SK-N-SH (cell line): Measurements from ENCODE around the gene CD109. TPM values are rescaled to one million over a fixed set of nuclear protein-coding genes. Genes with fewer than 3 reads are reported as not detected.
"Not testable (repeated sequence)": the region's sequence is repeated elsewhere in the genome, so short reads cannot be mapped to it uniquely, and the experiment has no call there.

ENCODE experiments used
- CTCF ChIA-PET: fragments of 300-600, 350-600 bp; formaldehyde crosslinking; extraction: SDS; loops from one replicate; lab custom pipeline; 2021; lab: Yijun Ruan, JAX
- POLR2A ChIA-PET: fragments of 350-600 bp; sonication (Branson Sonifier 250); formaldehyde crosslinking; extraction: SDS; loops from one replicate; lab custom pipeline; 2020; ENCODE audit warnings: antibody characterized with exemption, inconsistent platforms; lab: Yijun Ruan, JAX
- DNase-seq: peaks from one replicate; pipeline ENCODE4 v3.0.0; 2012
- H2AFZ ChIP-seq: fragments of 200-600 bp; sonication (generic); 2 replicates; pipeline ENCODE4 v1.8.1; 2016; ENCODE audit warnings: antibody characterized with exemption, mild to moderate bottlenecking, low read depth
- H3F3A ChIP-seq: fragments of 200-600 bp; sonication (generic); replicated peaks from 2 replicates; pipeline ENCODE3; 2016; ENCODE audit warnings: antibody characterized with exemption, mild to moderate bottlenecking; ENCODE audit not compliant: insufficient read depth
- H3K27ac ChIP-seq, 2 experiments: fragments of 200-500 bp in 1 of 2; fragments of 200-600 bp in 1 of 2; sonication (Bioruptor generic) in 1 of 2; sonication (generic), shearing (Covaris generic) in 1 of 2; 2 replicates each; pipeline versions ENCODE4 v1.5.1 to v1.6.1; 2014 to 2016; ENCODE audit warnings: low read depth in 2 of 2, inconsistent platforms in 1 of 2, low read length in 1 of 2, mild to moderate bottlenecking in 1 of 2, mixed read lengths in 1 of 2
- H3K27me3 ChIP-seq: fragments of 200-600 bp; sonication (generic), shearing (Covaris generic); 2 replicates; pipeline ENCODE4 v1.6.1; 2016; ENCODE audit warnings: mixed run types; ENCODE audit not compliant: insufficient read depth
- H3K36me3 ChIP-seq, 2 experiments: fragments of 200-500 bp in 1 of 2; fragments of 200-600 bp in 1 of 2; sonication (Bioruptor generic) in 1 of 2; sonication (generic) in 1 of 2; replicated peaks in 1 of 2; 2 replicates each; pipeline versions ENCODE3 to v1.5.1; 2014 to 2016; ENCODE audit warnings: low read length in 1 of 2, mild to moderate bottlenecking in 1 of 2; ENCODE audit not compliant: insufficient read depth in 2 of 2, control insufficient read depth in 1 of 2
- H3K4me1 ChIP-seq, 2 experiments: fragments of 200-500 bp in 1 of 2; fragments of 200-600 bp in 1 of 2; sonication (Bioruptor generic) in 1 of 2; sonication (generic), shearing (Covaris generic) in 1 of 2; 2 replicates each; pipeline versions ENCODE4 v1.5.1 to v1.6.1; 2014 to 2016; ENCODE audit warnings: low read depth in 1 of 2, low read length in 1 of 2, mixed run types in 1 of 2; ENCODE audit not compliant: insufficient read depth in 2 of 2, control insufficient read depth in 1 of 2
- H3K4me2 ChIP-seq: fragments of 200-600 bp; sonication (generic), shearing (Covaris generic); 2 replicates; pipeline ENCODE4 v1.6.1; 2017; ENCODE audit warnings: mixed run types
- H3K4me3 ChIP-seq, 2 experiments: fragments of 200-500 bp in 1 of 2; fragments of 200-600 bp in 1 of 2; sonication (Bioruptor generic) in 1 of 2; sonication (generic), shearing (Covaris generic) in 1 of 2; 2 replicates each; pipeline versions ENCODE4 v1.5.1 to v1.8.1; 2014 to 2016; ENCODE audit warnings: low read depth in 2 of 2, inconsistent platforms in 1 of 2, low read length in 1 of 2, mild to moderate bottlenecking in 1 of 2, mixed read lengths in 1 of 2, moderate library complexity in 1 of 2
- H3K79me2 ChIP-seq: fragments of 200-600 bp; sonication (generic); 2 replicates; pipeline ENCODE4 v1.8.1; 2017; ENCODE audit warnings: mild to moderate bottlenecking; ENCODE audit not compliant: insufficient read depth
- H3K9ac ChIP-seq: fragments of 200-600 bp; sonication (generic); 2 replicates; pipeline ENCODE4 v1.6.1; 2017; ENCODE audit warnings: mixed run types
- H3K9me2 ChIP-seq: fragments of 200-600 bp; sonication (generic); 2 replicates; pipeline ENCODE4 v1.6.1; 2017; ENCODE audit warnings: mixed run types
- H3K9me3 ChIP-seq: fragments of 200-600 bp; sonication (generic); 2 replicates; pipeline ENCODE4 v1.6.1; 2017; ENCODE audit warnings: mixed run types, mild to moderate bottlenecking, moderate library complexity
- H4K20me1 ChIP-seq: fragments of 200-600 bp; sonication (generic); 2 replicates; pipeline ENCODE4 v1.6.1; 2017; ENCODE audit warnings: mild to moderate bottlenecking, mixed run types; ENCODE audit not compliant: insufficient read depth
- CTCF ChIP-seq: fragments of 200-600 bp; sonication (generic); IDR thresholded peaks from 2 replicates; pipeline ENCODE4 v1.6.1; 2017; ENCODE audit warnings: antibody characterized with exemption, mild to moderate bottlenecking, moderate library complexity
- ELF1 ChIP-seq: IDR thresholded peaks from 2 replicates; pipeline ENCODE4 v1.4.0; 2012
- EZH2phosphoT487 ChIP-seq: fragments of 200-600 bp; sonication (generic); IDR thresholded peaks from 2 replicates; pipeline ENCODE4 v1.6.1; 2017; ENCODE audit warnings: low read depth, mixed run types, mild to moderate bottlenecking, antibody characterized with exemption, moderate library complexity, borderline replicate concordance
- FOXJ3 ChIP-seq: sonication (generic); formaldehyde crosslinking; IDR thresholded peaks from 2 replicates; pipeline ENCODE4 v1.5.1; 2020; ENCODE audit warnings: mild to moderate bottlenecking, missing genetic modification reagents
- FOXM1 ChIP-seq: IDR thresholded peaks from 2 replicates; pipeline ENCODE4 v1.4.0; 2012; ENCODE audit warnings: low read depth, mild to moderate bottlenecking
- GABPA ChIP-seq: IDR thresholded peaks from 2 replicates; pipeline ENCODE4 v1.4.0; 2012; ENCODE audit warnings: low read depth, mild to moderate bottlenecking
- GATA2 ChIP-seq: sonication (generic); formaldehyde crosslinking; IDR thresholded peaks from 2 replicates; pipeline ENCODE4 v1.5.0; 2020; ENCODE audit warnings: mild to moderate bottlenecking, missing genetic modification reagents
- MEF2A ChIP-seq: IDR thresholded peaks from 2 replicates; pipeline ENCODE4 v1.4.0; 2012; ENCODE audit warnings: low read depth, borderline replicate concordance
- MXI1 ChIP-seq: IDR thresholded peaks from 2 replicates; pipeline ENCODE4 v1.6.1; 2012; ENCODE audit warnings: mild to moderate bottlenecking, low read depth, low read length, improper control_type of control experiment
- NFIC ChIP-seq: IDR thresholded peaks from 2 replicates; pipeline ENCODE4 v1.4.0; 2012; ENCODE audit warnings: borderline replicate concordance
- PBX3 ChIP-seq: IDR thresholded peaks from 2 replicates; pipeline ENCODE4; 2012
- POLR2AphosphoS5 ChIP-seq: IDR thresholded peaks from 2 replicates; pipeline ENCODE4 v1.6.1; 2012; ENCODE audit warnings: low read depth, low read length
- RAD21 ChIP-seq: IDR thresholded peaks from 2 replicates; pipeline ENCODE4 v1.6.1; 2012; ENCODE audit warnings: mild to moderate bottlenecking, low read length
- RFX5 ChIP-seq: IDR thresholded peaks from 2 replicates; pipeline ENCODE4 v1.6.1; 2012; ENCODE audit warnings: mild to moderate bottlenecking, improper control_type of control experiment, low read length
- SIN3A ChIP-seq: IDR thresholded peaks from 2 replicates; pipeline ENCODE4 v1.6.1; 2012; ENCODE audit warnings: low read depth, mild to moderate bottlenecking, low read length, moderate library complexity, borderline replicate concordance
- SMC3 ChIP-seq: IDR thresholded peaks from 2 replicates; pipeline ENCODE4 v1.6.1; 2012; ENCODE audit warnings: low read depth, low read length, improper control_type of control experiment
- TAF1 ChIP-seq: IDR thresholded peaks from 2 replicates; pipeline ENCODE4 v1.6.1; 2012; ENCODE audit warnings: low read depth, mild to moderate bottlenecking, low read length, moderate library complexity, borderline replicate concordance
- TCF12 ChIP-seq: IDR thresholded peaks from 2 replicates; pipeline ENCODE4 v1.4.0; 2012
- YY1 ChIP-seq: IDR thresholded peaks from 2 replicates; pipeline ENCODE4 v1.4.0; 2012; ENCODE audit warnings: low read depth, mild to moderate bottlenecking
- ZBTB33 ChIP-seq: IDR thresholded peaks from 2 replicates; pipeline ENCODE4 v1.4.0; 2012; ENCODE audit warnings: low read depth, borderline replicate concordance
- WGBS: methylation state at CpG from one replicate; pipeline ENCODE4 v1.1.6; 2017; ENCODE audit warnings: low lambda C conversion rate; 5-methylcytosine and 5-hydroxymethylcytosine counted together
- polyA plus RNA-seq, 3 experiments: library from polyadenylated mRNA; depleted of rRNA; stranded (reverse); fragments of >200 nt; gene quantifications; 2 replicates each; pipeline ENCODE4 v1.2.3, GENCODE V29; 2012

Gene CD109
- polyA plus RNA-seq, 1 of the 3 experiments (the other 2 are of a cell fraction): 19.7 TPM

GRCh38 chr6:73724389-73724788 is 28.4 kb downstream of the CD109 start:
- TF ChIP-seq TAF1 (no peak), POLR2AphosphoS5 (no peak), TCF12 (no peak), FOXM1 (no peak), YY1 (no peak), SMC3 (no peak), GATA2 (CRISPR knock-in tag) (no peak), ELF1 (no peak), FOXJ3 (no peak), GABPA (no peak), NFIC (no peak), MXI1 (no peak), MEF2A (no peak), SIN3A (no peak)
- Histone ChIP-seq H3K4me1 (peaks cover 0 to 10% of the 10 kb centered on the region in 2 experiments; a peak in 1 of 4 replicates), H3K9ac (no peak overlapping the region), H3K4me3 (no peak overlapping the region), H3F3A (peaks cover 2% of the 10 kb centered on the region), H3K9me3 (no peaks in the 10 kb centered on the region), H3K9me2 (no peaks in the 10 kb centered on the region), H3K4me2 (no peak overlapping the region), H2AFZ (no peak overlapping the region), H3K36me3 (peaks cover 0 to 12% of the 10 kb centered on the region in 2 experiments), H4K20me1 (no peaks in the 10 kb centered on the region), H3K27me3 (no peaks in the 10 kb centered on the region), H3K79me2 (no peaks in the 10 kb centered on the region; the same call in 1 of the 2 replicates), H3K27ac (no peak overlapping the region)
- POLR2A ChIA-PET: no interaction called here
- CTCF ChIA-PET: interaction anchor here (0.6 to 1.4 kb wide), 2 partner anchors 9 to 542 kb away, joined by 3 to 9 read pairs; no protein-coding TSS in a partner anchor
- no peak for DNase-seq
- 81% methylated on average over 3 of the region's 3 CpGs for WGBS

GRCh38 chr6:73725192-73725591 is 29.2 kb downstream of the CD109 start:
- H3K4me1 ChIP-seq, DNase-seq, H3K36me3 ChIP-seq, H3K27ac ChIP-seq, H3K4me3 ChIP-seq, H4K20me1 ChIP-seq, H3F3A ChIP-seq, H3K9me3 ChIP-seq, POLR2A ChIA-PET, H2AFZ ChIP-seq, CTCF ChIA-PET, H3K9ac ChIP-seq, H3K4me2 ChIP-seq, H3K27me3 ChIP-seq, H3K79me2 ChIP-seq, H3K9me2 ChIP-seq: not testable (repeated sequence)
- WGBS: 79% methylated on average over 8 of the region's 8 CpGs

GRCh38 chr6:73727114-73727513 is 31.1 kb downstream of the CD109 start:
- Histone ChIP-seq H3K27ac (no peak overlapping the region), H3K79me2 (no peaks in the 10 kb centered on the region), H2AFZ (no peak overlapping the region), H3K4me3 (no peak overlapping the region), H3K9me2 (no peaks in the 10 kb centered on the region), H3K4me2 (no peak overlapping the region), H3K36me3 (peaks cover 6 to 12% of the 10 kb centered on the region in 2 experiments), H3K9ac (no peak overlapping the region), H3F3A (peaks cover 2% of the 10 kb centered on the region), H4K20me1 (no peaks in the 10 kb centered on the region), H3K4me1 (peaks cover 0 to 10% of the 10 kb centered on the region in 2 experiments; a peak in 1 of 4 replicates), H3K9me3 (no peaks in the 10 kb centered on the region), H3K27me3 (no peaks in the 10 kb centered on the region)
- 72% methylated on average over 5 of the region's 5 CpGs for WGBS
- DNase-seq: no peak
- POLR2A ChIA-PET: no interaction called here
- CTCF ChIA-PET: interaction anchor here (0.9 to 1.3 kb wide), 2 partner anchors 13 to 51 kb away, joined by 3 read pairs; no protein-coding TSS in a partner anchor
- TF ChIP-seq CTCF (no peak), SIN3A (no peak), GABPA (no peak), MEF2A (no peak), RAD21 (no peak), PBX3 (no peak), RFX5 (no peak), ZBTB33 (no peak), GATA2 (CRISPR knock-in tag) (no peak), EZH2phosphoT487 (no peak), TAF1 (no peak)
